Thyroid gland (tissue), 4 donors: ENCODE results near the gene OLFM2.

Source experiments
- POLR2A ChIP-seq, 2 donors: fragments of 450-650 bp; IDR thresholded peaks; one replicate each; pipeline ENCODE4 v1.6.1; 2017; ENCODE audit warnings: antibody characterized with exemption in 2 of 2, mild to moderate bottlenecking in 2 of 2, moderate library complexity in 1 of 2
- TF ChIP-seq, protein P1 (sequence below), 6 experiments: fragments of 200-600 bp in 3 of 6; fragments of 450-650 bp in 3 of 6; sonication (generic) in 3 of 6; IDR thresholded peaks; one replicate each; pipeline ENCODE4 v1.5.1; 2016 to 2019; ENCODE audit warnings: antibody characterized with exemption in 6 of 6, mild to moderate bottlenecking in 2 of 6, inconsistent platforms in 1 of 6, moderate library complexity in 1 of 6

- TF ChIP-seq, protein P1, sequence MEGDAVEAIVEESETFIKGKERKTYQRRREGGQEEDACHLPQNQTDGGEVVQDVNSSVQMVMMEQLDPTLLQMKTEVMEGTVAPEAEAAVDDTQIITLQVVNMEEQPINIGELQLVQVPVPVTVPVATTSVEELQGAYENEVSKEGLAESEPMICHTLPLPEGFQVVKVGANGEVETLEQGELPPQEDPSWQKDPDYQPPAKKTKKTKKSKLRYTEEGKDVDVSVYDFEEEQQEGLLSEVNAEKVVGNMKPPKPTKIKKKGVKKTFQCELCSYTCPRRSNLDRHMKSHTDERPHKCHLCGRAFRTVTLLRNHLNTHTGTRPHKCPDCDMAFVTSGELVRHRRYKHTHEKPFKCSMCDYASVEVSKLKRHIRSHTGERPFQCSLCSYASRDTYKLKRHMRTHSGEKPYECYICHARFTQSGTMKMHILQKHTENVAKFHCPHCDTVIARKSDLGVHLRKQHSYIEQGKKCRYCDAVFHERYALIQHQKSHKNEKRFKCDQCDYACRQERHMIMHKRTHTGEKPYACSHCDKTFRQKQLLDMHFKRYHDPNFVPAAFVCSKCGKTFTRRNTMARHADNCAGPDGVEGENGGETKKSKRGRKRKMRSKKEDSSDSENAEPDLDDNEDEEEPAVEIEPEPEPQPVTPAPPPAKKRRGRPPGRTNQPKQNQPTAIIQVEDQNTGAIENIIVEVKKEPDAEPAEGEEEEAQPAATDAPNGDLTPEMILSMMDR (IDR thresholded peaks at IDR 0.05), result no peak
- TF ChIP-seq POLR2A (IDR thresholded peaks at IDR 0.05), result no peak
Observed at GRCh38 chr19:9914001-9914314, 22.4 kb downstream of the OLFM2 start.
